ENCODE results near the gene CPNE6. TPM values are rescaled to one million over a fixed set of nuclear protein-coding genes. Genes with fewer than 3 reads are reported as not detected.
A peak's percentile ranks its signal among the peaks of the same experiment; 100 is the strongest.

The CPNE6 gene
- total RNA-seq (2021; fragmentation: NEBNext Ultra II Directional; extraction: Animal tissue kit (Norgen Biotek cat#: 25700)) (not detected in 2 replicates), polyA plus RNA-seq (2011; rRNA removed) (0.02 and 0.05 TPM in 2 replicates), polyA minus RNA-seq (2011; rRNA and poly(A)+ RNA removed) (0.07 TPM in 1 of 2 replicates, not detected in the other)
- not detected for polyA plus RNA-seq (2011; cell fraction: cytosol; rRNA removed)
- polyA plus RNA-seq (2011; cell fraction: nucleus; rRNA removed) = 0.81 TPM
- polyA plus RNA-seq (2012, experiment 1 of 2) = not detected in 4 replicates
- polyA plus RNA-seq (2012, experiment 2 of 2) = not detected
- 0.04 TPM for polyA plus RNA-seq (2013, experiment 1 of 2)
- polyA plus RNA-seq (2013, experiment 2 of 2) = not detected
- not detected for polyA minus RNA-seq (2011; cell fraction: cytosol; rRNA and poly(A)+ RNA removed)
- polyA minus RNA-seq (2011; cell fraction: nucleus; rRNA and poly(A)+ RNA removed) = not detected
- long read RNA-seq, experiment 1 = 0 reads
- long read RNA-seq, experiment 2 = 0 reads

DNA sequence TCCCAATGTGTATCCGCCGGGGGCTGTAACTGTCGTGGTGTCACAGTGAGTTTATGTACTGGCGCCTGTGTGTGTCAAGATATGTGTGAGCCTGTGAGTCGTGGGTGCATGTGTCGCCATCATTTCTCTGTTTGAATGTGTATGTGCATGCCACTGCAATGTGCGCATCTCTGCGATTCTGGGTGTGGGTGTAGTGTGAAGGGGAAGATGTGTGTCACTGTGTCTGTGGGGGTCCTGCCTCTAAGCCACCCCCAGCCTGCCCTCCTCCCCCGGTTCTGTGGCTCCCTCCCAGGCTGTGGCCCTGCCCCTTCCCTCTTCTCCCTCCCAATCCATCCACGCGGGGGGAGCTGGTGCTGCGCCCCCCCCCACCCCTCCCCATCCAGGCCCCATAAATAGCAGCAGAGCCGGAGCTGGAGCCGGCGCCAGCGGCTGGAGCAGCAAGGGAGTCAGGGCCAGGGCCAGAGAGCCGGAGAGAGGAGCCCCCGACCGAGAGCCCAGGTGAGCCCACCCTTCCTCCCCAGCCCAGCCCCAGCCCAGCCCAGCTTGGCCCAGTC is at the start of gene CPNE6:
CPNE6 (plus strand) TSS at position 419 of the 554 bp plus-strand sequence. CDS start 1,375 bp downstream, outside the sequence.
- DNase-seq (ENCODE audit: low read depth in 1 of 2, low spot score in 2 of 2) = no peak
- POLR2A ChIA-PET (ENCODE audit: partially characterized antibody) = interaction anchor here (1.2 to 27.2 kb wide), 5 partner anchors 9 to 28 kb away, joined by 3 to 626 read pairs (median 7); partner anchors contain the start of gene PCK2
- TF ChIP-seq JUN (IDR thresholded peaks at IDR 0.05; ENCODE audit: low read depth, low read length) (no peak), MAFK (IDR thresholded peaks at IDR 0.05; ENCODE audit: low read depth, low read length) (no peak), SP1 (IDR thresholded peaks at IDR 0.05; ENCODE audit: low read depth, low read length) (no peak), TBP (IDR thresholded peaks at IDR 0.05; ENCODE audit: low read depth, low read length) (no peak), RFX5 (IDR thresholded peaks at IDR 0.05; ENCODE audit: borderline replicate concordance, low read depth, low read length) (no peak), E2F6 (IDR thresholded peaks at IDR 0.05) (no peak), CTBP2 (IDR thresholded peaks at IDR 0.05; ENCODE audit: borderline replicate concordance, insufficient read depth, insufficient read length, low read length) (no peak)
- TF ChIP-seq, protein P1, sequence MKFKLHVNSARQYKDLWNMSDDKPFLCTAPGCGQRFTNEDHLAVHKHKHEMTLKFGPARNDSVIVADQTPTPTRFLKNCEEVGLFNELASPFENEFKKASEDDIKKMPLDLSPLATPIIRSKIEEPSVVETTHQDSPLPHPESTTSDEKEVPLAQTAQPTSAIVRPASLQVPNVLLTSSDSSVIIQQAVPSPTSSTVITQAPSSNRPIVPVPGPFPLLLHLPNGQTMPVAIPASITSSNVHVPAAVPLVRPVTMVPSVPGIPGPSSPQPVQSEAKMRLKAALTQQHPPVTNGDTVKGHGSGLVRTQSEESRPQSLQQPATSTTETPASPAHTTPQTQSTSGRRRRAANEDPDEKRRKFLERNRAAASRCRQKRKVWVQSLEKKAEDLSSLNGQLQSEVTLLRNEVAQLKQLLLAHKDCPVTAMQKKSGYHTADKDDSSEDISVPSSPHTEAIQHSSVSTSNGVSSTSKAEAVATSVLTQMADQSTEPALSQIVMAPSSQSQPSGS (IDR thresholded peaks at IDR 0.05; ENCODE audit: low read length) = no peak

More for the DNA sequence above, at the start of gene CPNE6:
- no peaks in the 10 kb centered on the region for H3K79me1 ChIP-seq (ENCODE audit: low read depth, low read length)
- no peak within 1 kb of the TSS for H3K56ac ChIP-seq (replicated peaks; ENCODE audit: insufficient read length, low read depth, low read length)
- no peak within 1 kb of the TSS for H2AFZ ChIP-seq (ENCODE audit: low read length)
- no peaks in the 10 kb centered on the region for H3K23me2 ChIP-seq (ENCODE audit: low read depth, low read length)
- no peaks in the 10 kb centered on the region for H3K9me3 ChIP-seq (ENCODE audit: insufficient read depth in 2 of 2, low read depth in 1 of 2, low read length in 1 of 2)
- WGBS, 2 experiments (ENCODE audit: extremely low coverage in 1 of 2, insufficient coverage in 1 of 2, insufficient read length in 1 of 2, insufficient replicate concordance in 2 of 2, low coverage in 1 of 2, low lambda C conversion rate in 2 of 2, missing lambda C conversion rate in 1 of 2) = 86% methylated on average over 8 of the region's 19 CpGs; no CpG with 5 or more reads in 1 of the 2 experiments
- no peak within 1 kb of the TSS for H3K4ac ChIP-seq (replicated peaks; ENCODE audit: insufficient read length, low read depth, low read length)
- H4K5ac ChIP-seq (ENCODE audit: insufficient read length, low read depth, low read length) = no peak within 1 kb of the TSS
- no peaks in the 10 kb centered on the region for H3K4me1 ChIP-seq (replicated peaks in 1 of 4; ENCODE audit: control insufficient read depth in 3 of 4, insufficient read depth in 4 of 4, low read length in 3 of 4)
- H2BK20ac ChIP-seq (ENCODE audit: low read length) = no peak within 1 kb of the TSS
- no peak within 1 kb of the TSS for H3K23ac ChIP-seq (ENCODE audit: insufficient read length)
- no peak within 1 kb of the TSS for H3K4me3 ChIP-seq (ENCODE audit: extremely low read depth in 1 of 4, insufficient read depth in 2 of 4, low read depth in 3 of 4, low read length in 4 of 4)
- H2BK120ac ChIP-seq (replicated peaks; ENCODE audit: low read depth, low read length) = no peak within 1 kb of the TSS
- H3K14ac ChIP-seq (ENCODE audit: insufficient read length) = no peak within 1 kb of the TSS
- H2AK5ac ChIP-seq (ENCODE audit: low read depth, low read length) = no peak within 1 kb of the TSS
- H4K20me1 ChIP-seq (replicated peaks in 1 of 2; ENCODE audit: control insufficient read depth in 1 of 2, insufficient read depth in 2 of 2, low read length in 2 of 2) = no peaks in the 10 kb centered on the region
- 0 out of 2 replicates have a peak within 1 kb of the TSS, but pooled peaks have one; percentile 50 for H2BK12ac ChIP-seq (ENCODE audit: low read depth, low read length)
- H3K79me2 ChIP-seq (ENCODE audit: control insufficient read depth in 1 of 2, insufficient read depth in 2 of 2, low read length in 2 of 2) = no peaks in the 10 kb centered on the region
- no peak within 1 kb of the TSS for H4K8ac ChIP-seq (ENCODE audit: extremely low read depth, insufficient read depth, low read length)
- no peaks in the 10 kb centered on the region for H3K36me3 ChIP-seq (ENCODE audit: control insufficient read depth in 2 of 4, insufficient read depth in 4 of 4, low read length in 3 of 4)
- H3K4me2 ChIP-seq (ENCODE audit: insufficient read depth in 1 of 2, low read depth in 2 of 2, low read length in 2 of 2) = no peak within 1 kb of the TSS
- no peak within 1 kb of the TSS for H3K18ac ChIP-seq (ENCODE audit: extremely low read depth, low read length)
- 0 out of 2 replicates have a peak within 1 kb of the TSS, but pooled peaks have one; percentile 75 for H2BK15ac ChIP-seq (ENCODE audit: low read length)
- no peak within 1 kb of the TSS for H3K27ac ChIP-seq (ENCODE audit: low read depth, low read length)
- H3K9ac ChIP-seq (replicated peaks in 1 of 4; ENCODE audit: extremely low read depth in 1 of 4, low read depth in 3 of 4, low read length in 3 of 4) = no peak within 1 kb of the TSS
- CTCF ChIA-PET (ENCODE audit: partially characterized antibody) = interaction anchor here (1.0 to 23.8 kb wide), 6 partner anchors 9 to 37 kb away, joined by 5 to 316 read pairs (median 14); partner anchors contain the start of genes CARMIL3 and PCK2
- no peaks in the 10 kb centered on the region; a peak in 1 of 7 replicates for H3K27me3 ChIP-seq (replicated peaks in 1 of 4; ENCODE audit: control insufficient read depth in 3 of 4, extremely low read depth in 1 of 4, insufficient read depth in 3 of 4, low read length in 3 of 4)
- H2BK5ac ChIP-seq (ENCODE audit: low read depth, low read length) = no peak within 1 kb of the TSS
- H4K91ac ChIP-seq (replicated peaks; ENCODE audit: insufficient read length, low read length) = no peak within 1 kb of the TSS
- no peak for FAIRE-seq

All from H1 (cell line).